ENCODE measurements around the gene TTC7B.

The TTC7B gene

DNA sequence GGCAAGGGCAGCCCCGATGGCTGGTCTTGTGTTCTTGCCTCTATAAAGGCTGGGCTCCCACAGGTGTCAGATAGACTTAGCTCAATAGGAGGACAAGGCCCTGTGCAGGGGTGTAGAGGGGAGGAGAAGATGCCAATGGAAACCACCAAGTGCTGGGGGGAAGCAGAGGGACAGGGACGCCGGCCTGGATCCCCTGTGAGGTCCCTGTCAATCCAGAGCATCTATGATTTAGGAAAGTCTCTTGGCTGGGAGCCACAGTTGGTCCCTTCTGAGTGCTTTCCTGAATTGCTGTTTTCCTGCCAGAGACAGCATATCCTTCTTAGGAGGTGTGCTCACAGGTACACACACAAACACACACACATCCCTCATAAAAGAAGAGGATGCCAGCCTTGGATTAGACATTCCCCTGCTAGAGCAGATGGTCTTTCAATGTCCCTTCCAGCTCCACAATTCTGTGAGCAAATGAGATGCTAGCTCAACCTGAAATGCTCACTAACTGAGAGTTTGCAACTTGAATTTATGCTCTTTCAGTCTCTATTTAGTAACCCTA lies 62.7 kb downstream of the TTC7B start:
- H3K27me3 Mint-ChIP-seq = no peaks in the 10 kb centered on the region
- H3K4me1 Mint-ChIP-seq = peaks cover 12% of the 10 kb centered on the region
- peaks cover 9% of the 10 kb centered on the region for H3K36me3 Mint-ChIP-seq
- H3K9me3 Mint-ChIP-seq = peaks cover 10% of the 10 kb centered on the region
- no peak overlapping the region for H3K27ac Mint-ChIP-seq
- H3K4me3 Mint-ChIP-seq = no peak overlapping the region

DNA sequence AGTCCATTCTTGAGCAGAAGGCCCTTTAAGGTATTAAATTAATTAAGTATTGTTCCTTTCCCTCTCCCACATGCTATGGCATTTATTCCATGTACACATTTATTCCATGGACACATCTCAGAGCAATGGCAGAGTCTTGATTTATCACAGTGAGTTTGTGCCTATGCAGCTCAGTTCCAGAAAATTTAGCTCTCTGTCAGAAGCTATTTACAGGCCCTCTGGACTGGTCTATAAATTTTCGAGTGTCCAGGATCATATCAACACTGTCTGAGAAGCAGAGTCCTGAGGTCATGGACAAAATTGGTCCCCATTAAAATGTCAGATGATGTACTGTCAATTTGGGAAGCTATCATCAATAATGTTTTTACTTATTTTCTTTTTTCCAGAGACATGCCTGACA lies 65.5 kb downstream of the TTC7B start:
- no peaks in the 10 kb centered on the region for H3K27me3 Mint-ChIP-seq
- peaks cover 9% of the 10 kb centered on the region for H3K36me3 Mint-ChIP-seq
- H3K27ac Mint-ChIP-seq = no peak overlapping the region
- H3K4me3 Mint-ChIP-seq = no peak overlapping the region
- H3K4me1 Mint-ChIP-seq = no peaks in the 10 kb centered on the region
- H3K9me3 Mint-ChIP-seq = peaks cover 11% of the 10 kb centered on the region

DNA sequence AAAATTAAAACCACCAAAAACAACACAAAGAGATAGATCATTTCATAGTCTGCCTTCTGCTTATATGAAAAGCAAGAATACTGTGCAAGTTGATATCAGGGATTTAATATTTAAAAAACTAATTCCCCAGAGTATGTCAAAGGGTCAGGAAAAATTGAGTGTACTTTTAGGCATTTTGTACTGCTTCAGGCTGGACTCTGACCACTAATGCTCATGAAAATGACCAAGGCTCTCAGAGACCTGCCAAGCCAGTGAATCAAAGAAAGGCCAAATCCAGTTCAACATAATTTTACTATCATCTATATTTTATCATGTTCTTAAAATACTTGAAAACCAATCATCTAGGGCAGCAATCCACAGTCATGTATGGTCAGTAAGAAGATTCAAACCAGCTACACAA lies 66.0 kb downstream of the TTC7B start:
- Mint-ChIP-seq H3K27me3 (no peaks in the 10 kb centered on the region), H3K4me3 (no peak overlapping the region), H3K36me3 (peaks cover 9% of the 10 kb centered on the region), H3K9me3 (peaks cover 11% of the 10 kb centered on the region), H3K27ac (no peak overlapping the region), H3K4me1 (no peaks in the 10 kb centered on the region)

DNA sequence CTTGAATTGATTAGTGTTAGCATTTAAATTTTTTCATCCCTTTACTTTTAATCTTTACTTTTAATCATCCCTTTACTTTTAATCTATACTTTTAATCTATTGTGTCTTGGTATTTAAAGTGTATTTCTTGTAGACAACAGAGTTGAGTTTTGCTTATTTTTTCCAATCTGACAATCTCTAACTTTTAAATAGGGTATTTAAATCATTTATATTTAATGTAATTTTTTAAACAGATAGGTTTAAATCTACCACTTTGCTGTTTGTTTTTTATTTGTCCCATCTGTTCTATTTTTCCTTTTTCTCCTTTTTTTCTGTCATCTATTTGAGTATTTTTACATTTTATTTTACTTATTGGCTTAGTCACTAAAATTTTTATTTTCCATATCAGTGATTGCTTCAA lies 68.3 kb downstream of the TTC7B start:
- Mint-ChIP-seq H3K27me3 (no peaks in the 10 kb centered on the region), H3K4me3 (no peak overlapping the region), H3K27ac (no peak overlapping the region), H3K36me3 (peaks cover 9% of the 10 kb centered on the region), H3K9me3 (peaks cover 11% of the 10 kb centered on the region), H3K4me1 (no peaks in the 10 kb centered on the region)

DNA sequence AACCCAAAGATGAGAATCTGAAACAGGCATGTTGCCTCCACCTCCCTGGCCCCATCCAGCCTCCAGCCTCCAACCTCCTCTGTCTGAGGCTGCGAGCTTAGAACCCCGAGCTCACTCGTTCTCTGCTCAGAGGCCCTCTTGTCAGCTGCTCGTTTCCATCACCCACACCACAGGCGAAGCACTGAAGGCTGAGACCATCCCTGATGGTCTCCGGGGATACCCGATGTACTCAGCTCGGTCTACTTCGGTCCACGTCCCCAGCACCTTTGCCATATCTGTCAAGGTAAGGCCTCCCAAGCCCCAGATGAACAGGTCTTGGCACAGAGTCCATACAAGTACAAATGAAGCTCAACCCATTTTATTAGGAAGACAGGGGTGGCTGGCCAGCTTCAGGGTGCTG lies 72.4 kb downstream of the TTC7B start:
- no peaks in the 10 kb centered on the region for H3K4me1 Mint-ChIP-seq
- H3K36me3 Mint-ChIP-seq = peaks cover 3% of the 10 kb centered on the region
- H3K27me3 Mint-ChIP-seq = no peaks in the 10 kb centered on the region
- peaks cover 3% of the 10 kb centered on the region for H3K9me3 Mint-ChIP-seq
- no peak overlapping the region for H3K4me3 Mint-ChIP-seq
- no peak overlapping the region for H3K27ac Mint-ChIP-seq

DNA sequence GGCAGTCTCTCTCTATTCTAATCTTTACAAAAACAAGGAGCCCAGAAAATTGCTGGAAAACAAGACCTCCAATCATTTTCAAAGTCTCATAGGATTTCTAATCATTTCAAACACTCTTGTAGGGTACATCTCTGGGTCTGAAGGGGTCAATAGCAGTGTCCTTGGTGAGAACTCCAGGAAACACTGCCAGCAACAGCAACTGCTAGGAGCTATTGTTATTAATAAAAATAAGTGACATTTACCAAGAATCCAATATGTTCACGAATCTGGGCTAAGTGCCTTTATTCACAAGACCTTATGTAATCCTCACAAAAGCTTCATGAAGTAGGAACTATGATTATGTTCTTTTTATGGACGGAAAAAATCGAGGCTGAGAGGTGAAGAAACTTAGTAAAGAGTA lies 72.8 kb downstream of the TTC7B start:
- Mint-ChIP-seq H3K27ac (no peak overlapping the region), H3K36me3 (no peaks in the 10 kb centered on the region), H3K4me1 (no peaks in the 10 kb centered on the region), H3K27me3 (no peaks in the 10 kb centered on the region), H3K9me3 (no peaks in the 10 kb centered on the region), H3K4me3 (no peak overlapping the region)

DNA sequence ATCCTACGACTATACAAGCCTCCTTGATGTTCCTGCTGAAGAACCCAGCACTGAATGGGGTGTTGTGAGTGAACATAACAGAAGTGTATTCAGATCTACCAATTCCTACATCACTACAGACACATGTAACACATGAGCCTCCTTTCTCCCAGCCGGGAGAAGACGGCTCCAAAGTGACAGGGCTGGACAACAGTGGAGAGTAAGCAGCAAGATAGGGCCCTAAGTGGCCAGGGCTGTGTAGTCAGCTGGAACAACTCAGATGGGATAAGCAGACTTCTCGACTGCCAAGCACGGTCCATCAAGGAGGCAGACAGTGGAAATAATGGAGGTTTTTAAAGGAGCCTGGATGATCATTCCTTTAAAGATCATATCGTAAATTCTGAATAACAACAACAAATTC lies 73.5 kb downstream of the TTC7B start:
- no peaks in the 10 kb centered on the region for H3K36me3 Mint-ChIP-seq
- no peaks in the 10 kb centered on the region for H3K4me1 Mint-ChIP-seq
- no peaks in the 10 kb centered on the region for H3K9me3 Mint-ChIP-seq
- H3K27ac Mint-ChIP-seq = no peak overlapping the region
- no peak overlapping the region for H3K4me3 Mint-ChIP-seq
- H3K27me3 Mint-ChIP-seq = no peaks in the 10 kb centered on the region

DNA sequence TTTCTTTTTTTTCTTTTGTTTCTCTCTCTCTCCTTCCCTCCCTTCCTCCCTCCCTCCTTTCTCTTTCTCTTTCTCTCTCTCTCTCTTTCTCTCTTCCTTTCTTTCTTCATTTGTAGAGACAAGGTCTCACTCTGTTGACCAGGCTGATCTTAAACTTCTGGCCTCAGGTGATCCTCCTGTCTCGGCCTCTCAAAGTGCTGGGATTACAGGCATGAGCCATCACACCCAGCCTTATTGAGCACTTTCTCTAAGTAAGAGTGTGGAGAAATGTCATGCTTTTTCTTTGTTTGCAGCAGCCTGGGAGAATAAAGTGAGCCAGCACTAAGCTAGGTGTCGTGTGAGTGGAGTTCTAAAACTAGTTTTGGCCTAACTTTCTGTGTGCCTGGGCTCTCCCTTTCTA lies 74.0 kb downstream of the TTC7B start:
- Mint-ChIP-seq H3K27ac (no peak overlapping the region), H3K9me3 (no peaks in the 10 kb centered on the region), H3K36me3 (no peaks in the 10 kb centered on the region), H3K4me3 (no peak overlapping the region), H3K27me3 (no peaks in the 10 kb centered on the region), H3K4me1 (no peaks in the 10 kb centered on the region)

DNA sequence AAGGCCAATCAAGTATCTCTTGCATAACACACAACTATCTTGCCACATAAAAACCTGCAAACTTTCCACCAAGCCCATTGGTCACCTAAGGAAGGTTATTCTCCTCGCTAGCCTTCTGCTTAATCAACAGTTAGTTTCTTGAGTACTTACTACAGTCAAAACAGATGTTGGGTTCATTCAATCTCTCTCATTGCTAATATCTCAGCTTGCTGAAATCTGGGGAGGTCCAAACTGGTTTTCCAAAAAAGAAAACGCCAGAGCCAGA lies 74.6 kb downstream of the TTC7B start:
- H3K27me3 Mint-ChIP-seq = no peaks in the 10 kb centered on the region
- H3K4me1 Mint-ChIP-seq = no peaks in the 10 kb centered on the region
- no peak overlapping the region for H3K4me3 Mint-ChIP-seq
- H3K9me3 Mint-ChIP-seq = no peaks in the 10 kb centered on the region
- H3K27ac Mint-ChIP-seq = no peak overlapping the region
- H3K36me3 Mint-ChIP-seq = no peaks in the 10 kb centered on the region

DNA sequence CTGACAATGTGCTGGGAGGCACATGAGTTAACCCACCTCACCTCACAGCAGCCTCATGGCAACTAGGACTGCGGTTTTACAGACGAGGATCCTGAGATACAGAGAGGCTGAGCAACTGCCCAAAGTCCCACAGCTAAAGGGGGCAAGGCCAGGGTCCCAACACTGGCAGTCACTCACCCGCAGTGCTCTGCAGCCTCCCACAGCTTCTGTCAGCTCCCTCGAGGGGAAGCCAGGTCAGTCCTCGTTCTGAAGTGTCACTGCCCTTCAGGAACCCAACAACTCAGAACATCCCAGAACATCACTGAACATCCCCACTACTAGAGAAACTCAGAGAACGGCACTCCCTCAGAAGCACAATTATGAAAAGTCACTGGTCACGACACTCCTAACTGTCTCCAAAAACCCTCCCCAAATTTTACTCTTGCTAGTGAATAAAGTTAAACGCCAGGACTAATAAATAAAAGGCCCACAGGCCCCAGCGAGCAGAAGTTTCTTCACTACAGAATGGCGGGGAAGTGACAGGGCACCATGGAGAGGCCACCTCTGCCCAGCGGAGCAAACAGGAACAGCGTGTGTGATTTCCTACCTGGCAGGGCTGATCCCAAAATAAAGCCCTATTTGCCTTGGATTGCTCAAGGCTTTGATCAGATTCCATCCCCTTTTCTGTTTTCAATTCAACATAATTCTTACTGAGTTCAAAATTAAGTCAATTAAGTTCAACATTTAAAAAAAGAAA lies 75.1 kb downstream of the TTC7B start:
- no peaks in the 10 kb centered on the region for H3K27me3 Mint-ChIP-seq
- no peak overlapping the region for H3K27ac Mint-ChIP-seq
- no peaks in the 10 kb centered on the region for H3K4me1 Mint-ChIP-seq
- no peaks in the 10 kb centered on the region for H3K9me3 Mint-ChIP-seq
- H3K36me3 Mint-ChIP-seq = no peaks in the 10 kb centered on the region
- H3K4me3 Mint-ChIP-seq = no peak overlapping the region

DNA sequence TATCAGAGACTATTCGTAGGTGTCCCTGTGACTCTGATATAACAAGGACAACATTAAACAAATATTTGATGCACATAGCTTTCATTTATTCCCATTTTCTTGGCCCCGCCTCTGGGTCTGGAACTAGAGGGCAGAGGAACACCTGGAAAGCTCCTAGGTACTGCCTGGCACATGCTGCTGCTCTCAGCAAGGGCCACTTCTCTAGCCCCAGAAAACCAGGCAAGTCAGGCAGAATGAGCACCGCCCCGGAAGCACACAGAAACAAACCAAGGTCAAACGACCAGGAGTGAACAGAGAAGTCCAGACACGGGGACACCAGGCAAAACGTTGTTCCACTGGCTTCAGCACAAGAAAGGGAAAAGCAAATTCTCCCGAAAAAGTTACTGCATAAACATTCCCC lies 76.1 kb downstream of the TTC7B start:
- Mint-ChIP-seq H3K36me3 (no peaks in the 10 kb centered on the region), H3K27ac (no peak overlapping the region), H3K9me3 (no peaks in the 10 kb centered on the region), H3K27me3 (no peaks in the 10 kb centered on the region), H3K4me3 (no peak overlapping the region), H3K4me1 (no peaks in the 10 kb centered on the region)

DNA sequence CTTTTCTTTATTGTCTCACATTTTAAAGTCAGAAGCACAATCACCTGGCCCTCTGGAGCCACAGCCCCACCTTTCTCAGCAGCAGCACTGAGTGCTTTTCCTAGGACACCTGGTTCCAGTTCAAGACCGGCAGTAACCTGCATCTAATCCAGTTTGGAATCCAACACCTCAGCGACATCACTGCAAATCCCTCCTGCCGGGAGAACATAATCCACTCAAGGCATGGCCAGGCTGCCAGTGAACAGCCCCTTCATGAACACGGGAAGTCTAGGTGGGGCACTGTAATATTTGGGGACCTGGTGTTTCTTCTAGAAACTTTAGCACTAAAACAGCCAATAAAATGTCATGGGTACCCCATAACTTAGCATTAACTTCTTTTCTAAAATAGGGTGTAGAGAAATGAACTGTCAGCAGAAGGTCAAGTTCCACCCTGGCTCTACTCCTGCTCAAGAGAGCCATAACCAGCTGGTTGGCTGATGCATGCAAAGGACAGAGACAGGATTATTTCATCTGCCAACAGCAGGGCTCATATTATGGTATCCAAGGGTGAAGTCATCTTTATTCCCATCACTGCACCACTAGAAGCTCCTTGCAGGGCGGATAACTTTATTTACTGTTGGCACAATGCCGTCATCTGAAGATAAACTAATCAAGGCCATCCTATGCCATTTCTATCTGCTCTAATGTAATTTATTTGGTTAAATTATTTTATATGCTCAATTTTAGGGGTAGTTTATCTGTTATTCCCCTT lies 76.7 kb downstream of the TTC7B start:
- Mint-ChIP-seq H3K4me1 (no peaks in the 10 kb centered on the region), H3K27ac (no peak overlapping the region), H3K36me3 (no peaks in the 10 kb centered on the region), H3K4me3 (no peak overlapping the region), H3K9me3 (no peaks in the 10 kb centered on the region), H3K27me3 (no peaks in the 10 kb centered on the region)

DNA sequence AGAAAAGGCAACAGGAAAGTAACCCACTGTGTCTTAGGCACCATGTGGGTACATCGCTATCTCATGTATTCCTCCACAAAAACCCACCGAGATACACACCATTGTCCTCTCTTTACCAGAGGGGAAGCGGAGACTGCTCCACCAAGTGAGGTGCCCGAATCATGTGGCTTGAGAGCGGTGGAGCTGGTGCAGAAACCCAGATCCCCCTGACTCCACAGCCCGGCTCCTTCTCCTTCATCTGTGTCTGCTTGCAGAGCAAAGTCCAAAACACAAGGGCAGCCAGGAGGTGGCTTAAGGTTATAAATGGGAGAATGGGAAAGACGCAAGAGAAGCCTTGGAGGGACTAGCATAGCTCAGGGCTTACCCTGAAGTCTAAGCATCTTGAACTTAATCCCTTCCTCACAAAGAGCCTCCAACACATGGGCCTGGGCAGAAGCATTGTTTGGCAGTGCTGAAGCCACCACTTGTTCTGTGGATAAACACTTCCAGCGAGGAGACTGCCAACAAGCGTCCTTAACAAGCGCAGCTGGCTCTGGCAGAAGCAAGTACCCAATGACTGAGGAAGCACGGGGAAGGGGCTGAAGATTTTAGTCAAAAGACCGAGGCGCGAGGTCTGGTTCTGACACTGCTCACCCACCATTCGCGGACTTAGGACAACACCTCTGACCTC lies 83.0 kb downstream of the TTC7B start:
- no peak overlapping the region for H3K27ac Mint-ChIP-seq
- no peaks in the 10 kb centered on the region for H3K4me1 Mint-ChIP-seq
- H3K4me3 Mint-ChIP-seq = no peak overlapping the region
- H3K27me3 Mint-ChIP-seq = no peaks in the 10 kb centered on the region
- H3K36me3 Mint-ChIP-seq = no peaks in the 10 kb centered on the region
- H3K9me3 Mint-ChIP-seq = no peaks in the 10 kb centered on the region

DNA sequence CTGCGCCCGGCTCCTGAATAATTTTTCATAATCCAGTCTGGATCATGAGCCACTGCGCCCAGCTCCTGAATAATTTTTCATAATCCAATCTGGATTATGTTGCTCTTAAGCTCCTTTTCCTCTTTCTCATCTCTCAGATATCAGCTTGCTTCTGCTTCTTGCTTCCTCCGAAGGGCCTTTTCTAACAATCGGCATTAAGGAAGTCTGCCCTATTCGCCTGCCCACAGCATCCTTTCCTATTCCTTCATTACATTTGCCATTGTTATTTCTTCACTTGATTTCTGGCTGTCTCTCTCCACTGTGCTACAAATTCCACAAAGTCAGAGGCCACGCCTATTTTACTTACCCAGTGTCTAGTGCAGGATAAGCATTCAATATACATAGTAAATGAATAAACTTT lies 83.5 kb downstream of the TTC7B start:
- H3K9me3 Mint-ChIP-seq = no peaks in the 10 kb centered on the region
- H3K36me3 Mint-ChIP-seq = no peaks in the 10 kb centered on the region
- H3K27ac Mint-ChIP-seq = no peak overlapping the region
- no peak overlapping the region for H3K4me3 Mint-ChIP-seq
- H3K4me1 Mint-ChIP-seq = no peaks in the 10 kb centered on the region
- no peaks in the 10 kb centered on the region for H3K27me3 Mint-ChIP-seq

DNA sequence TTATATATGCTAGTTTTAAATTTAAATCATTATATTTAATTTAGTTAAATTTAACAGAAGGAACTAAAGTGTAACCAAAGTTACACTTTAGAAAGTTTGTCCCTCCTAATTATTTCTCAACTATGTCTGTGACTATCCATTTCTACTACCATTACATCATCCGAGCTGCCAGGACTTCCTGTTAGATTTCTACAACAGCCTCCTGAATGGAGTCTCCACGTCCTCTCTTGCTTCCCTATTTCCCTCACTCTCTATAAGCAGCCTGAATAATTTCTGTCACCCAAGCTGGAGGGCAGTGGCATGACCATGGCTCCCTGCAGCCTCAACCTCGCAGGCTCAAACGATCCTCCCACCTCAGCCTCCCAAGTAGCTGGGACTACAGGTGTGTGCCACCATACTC lies 84.1 kb downstream of the TTC7B start:
- no peaks in the 10 kb centered on the region for H3K36me3 Mint-ChIP-seq
- no peak overlapping the region for H3K27ac Mint-ChIP-seq
- no peak overlapping the region for H3K4me3 Mint-ChIP-seq
- no peaks in the 10 kb centered on the region for H3K4me1 Mint-ChIP-seq
- no peaks in the 10 kb centered on the region for H3K9me3 Mint-ChIP-seq
- H3K27me3 Mint-ChIP-seq = no peaks in the 10 kb centered on the region

DNA sequence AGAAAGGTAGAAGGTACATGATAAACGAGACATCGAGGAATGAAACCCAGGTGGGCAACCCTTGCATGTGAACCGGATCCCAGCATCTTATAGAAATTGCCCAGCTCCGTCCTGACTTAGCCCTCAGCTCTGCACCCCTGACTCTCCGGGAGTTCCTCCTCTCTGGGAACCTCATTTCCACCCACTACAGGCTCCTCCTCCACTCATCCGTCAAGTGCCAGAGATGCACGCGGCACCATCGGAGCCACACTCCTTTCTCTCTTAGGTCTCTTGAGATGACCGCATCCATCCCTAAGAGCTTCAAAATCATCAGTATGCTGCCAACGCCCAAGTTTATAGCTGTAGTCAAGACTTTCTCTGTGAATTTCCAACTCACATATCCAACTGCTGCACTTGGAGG lies 84.7 kb downstream of the TTC7B start:
- no peaks in the 10 kb centered on the region for H3K36me3 Mint-ChIP-seq
- no peaks in the 10 kb centered on the region for H3K4me1 Mint-ChIP-seq
- H3K27ac Mint-ChIP-seq = no peak overlapping the region
- H3K27me3 Mint-ChIP-seq = no peaks in the 10 kb centered on the region
- no peak overlapping the region for H3K4me3 Mint-ChIP-seq
- H3K9me3 Mint-ChIP-seq = no peaks in the 10 kb centered on the region
